Lower lobe of right lung (tissue), 2 donors: ENCODE measurements around the gene COX15. TPM values are rescaled to one million over a fixed set of nuclear protein-coding genes. Genes with fewer than 3 reads are reported as not detected.

Experiments
- ATAC-seq, 2 donors: fragments of 200-7000 bp; cut with Tn5 transposase; one replicate each; pipeline ENCODE4 v1.9.1; 2020 to 2022; ENCODE audit warnings: mild to moderate bottlenecking in 2 of 2, moderate library complexity in 2 of 2
- DNase-seq: peaks from one replicate; pipeline ENCODE4 v3.0.0-alpha.2; 2020
- H3K27ac ChIP-seq: fragments of 200-600 bp; one replicate; pipeline ENCODE4 v1.8.0; 2022
- H3K27me3 ChIP-seq: fragments of 200-600 bp; one replicate; pipeline ENCODE4 v1.8.0; 2022; ENCODE audit warnings: low read depth
- H3K36me3 ChIP-seq: fragments of 200-600 bp; one replicate; pipeline ENCODE4 v1.8.0; 2022; ENCODE audit warnings: mild to moderate bottlenecking
- H3K4me1 ChIP-seq: fragments of 200-600 bp; one replicate; pipeline ENCODE4 v1.8.0; 2022
- H3K4me3 ChIP-seq: fragments of 200-600 bp; one replicate; pipeline ENCODE4 v1.8.0; 2022; ENCODE audit warnings: mild to moderate bottlenecking
- H3K9me3 ChIP-seq: fragments of 200-600 bp; one replicate; pipeline ENCODE4 v1.8.0; 2022
- CTCF ChIP-seq: fragments of 200-600 bp; IDR thresholded peaks from one replicate; pipeline ENCODE4 v1.8.0; 2022; ENCODE audit warnings: antibody characterized with exemption, mild to moderate bottlenecking
- intact Hi-C: fragments of 100-400 bp; cut with DNase I; formaldehyde crosslinking; loops from one replicate; pipeline ENCODE4 v1.11.0; 2022
- total RNA-seq: library from RNA; stranded (reverse); fragmentation: NEBNext Ultra II Directional; extraction: Animal tissue kit (Norgen Biotek cat#: 25700); gene quantifications from one replicate; pipeline ENCODE4 v1.2.1, GENCODE V29; 2021
- donor health status: DM: no; HTN: yes; CAD: no; lungs with severe emphysema.

COX15 gene
- total RNA-seq, 1 donor from 2014 or later, result 33.1 TPM

GRCh38 chr10:99714446-99714845 lies 17.5 kb downstream of the COX15 start:
- no peaks in the 10 kb centered on the region for H3K4me1 ChIP-seq
- H3K4me3 ChIP-seq, result no peak overlapping the region
- TF ChIP-seq CTCF, result no peak
- DNase-seq (no peak), ATAC-seq (no peak)
- H3K36me3 ChIP-seq, result peaks cover 88% of the 10 kb centered on the region
- intact Hi-C loops, result no loop called here
- no peaks in the 10 kb centered on the region for H3K27me3 ChIP-seq
- no peak overlapping the region for H3K27ac ChIP-seq
- no peaks in the 10 kb centered on the region for H3K9me3 ChIP-seq

GRCh38 chr10:99711129-99711719 lies 20.7 kb downstream of the COX15 start:
- ATAC-seq (peak; percentile 68 to 77), DNase-seq (no peak)
- Histone ChIP-seq H3K4me3 (no peak overlapping the region), H3K27me3 (no peaks in the 10 kb centered on the region), H3K27ac (no peak overlapping the region), H3K36me3 (peaks cover 74% of the 10 kb centered on the region), H3K9me3 (no peaks in the 10 kb centered on the region), H3K4me1 (no peaks in the 10 kb centered on the region)
- intact Hi-C loops, result no loop called here
- peak; percentile 45 for TF ChIP-seq CTCF

- intact Hi-C loops, result no loop called here
- H3K9me3 ChIP-seq, result no peaks in the 10 kb centered on the region
- H3K27ac ChIP-seq, result no peak overlapping the region
- no peak for TF ChIP-seq CTCF
- H3K27me3 ChIP-seq, result no peaks in the 10 kb centered on the region
- H3K36me3 ChIP-seq, result peaks cover 72% of the 10 kb centered on the region
- no peak for DNase-seq
- H3K4me1 ChIP-seq, result no peaks in the 10 kb centered on the region
- ATAC-seq, result peak; percentile 57 to 62
- no peak overlapping the region for H3K4me3 ChIP-seq
These were observed 22.3 kb downstream of the COX15 start for GRCh38 chr10:99709480-99710229.

GRCh38 chr10:99708428-99709012 lies 23.4 kb downstream of the COX15 start:
- Histone ChIP-seq H3K4me3 (no peak overlapping the region), H3K4me1 (no peaks in the 10 kb centered on the region), H3K27me3 (no peaks in the 10 kb centered on the region), H3K9me3 (no peaks in the 10 kb centered on the region), H3K36me3 (peaks cover 72% of the 10 kb centered on the region), H3K27ac (no peak overlapping the region)
- TF ChIP-seq CTCF, result no peak
- intact Hi-C loops, result no loop called here
- no peak for ATAC-seq
- DNase-seq, result no peak

- H3K4me1 ChIP-seq, result no peaks in the 10 kb centered on the region
- no peak overlapping the region for H3K4me3 ChIP-seq
- ATAC-seq, result no peak
- no peak for DNase-seq
- H3K27ac ChIP-seq, result no peak overlapping the region
- no peaks in the 10 kb centered on the region for H3K9me3 ChIP-seq
- H3K27me3 ChIP-seq, result no peaks in the 10 kb centered on the region
- peaks cover 94% of the 10 kb centered on the region for H3K36me3 ChIP-seq
- intact Hi-C loops, result no loop called here
- no peak for TF ChIP-seq CTCF
These were observed 31.3 kb downstream of the COX15 start for GRCh38 chr10:99700649-99701048.
